Stomach (tissue), 4 donors: Measurements from ENCODE around the gene EHBP1L1.

Experiments
- CTCF ChIP-seq, 7 experiments: fragments of 450-650 bp in 4 of 7; fragments of 200-600 bp in 3 of 7; sonication (generic) in 3 of 7; IDR thresholded peaks; one replicate each; pipeline ENCODE4 v1.5.1; 2016 to 2019; ENCODE audit warnings: antibody characterized with exemption in 7 of 7, control low read depth in 2 of 7, mild to moderate bottlenecking in 1 of 7
- POLR2A ChIP-seq, 4 donors: fragments of 450-650 bp; IDR thresholded peaks; one replicate each; pipeline ENCODE4 v1.6.1; 2016; ENCODE audit warnings: antibody characterized with exemption in 4 of 4, control low read depth in 2 of 4, mild to moderate bottlenecking in 1 of 4, moderate library complexity in 1 of 4

GRCh38 chr11:65611758-65612603, 36.1 kb downstream of the EHBP1L1 start:
- TF ChIP-seq CTCF (IDR thresholded peaks at IDR 0.05) (no peak), POLR2A (IDR thresholded peaks at IDR 0.05) (no peak)
